Cardiac fibroblast (primary cell): ENCODE data around the gene CCDC196.

ENCODE experiments used
- DNase-seq, 2 donors: peaks; one replicate each; pipeline versions ENCODE4 v3.0.0 to v3.0.0-alpha.2; 2010; ENCODE audit warnings: low read depth in 2 of 2
- H3K4me3 ChIP-seq, 2 donors: replicated peaks in 1 of 2; 1 replicate in 1 of 2; 2 replicates in 1 of 2; pipeline ENCODE4 v1.5.1; 2011; ENCODE audit warnings: low read depth in 2 of 2, low read length in 2 of 2, mild to moderate bottlenecking in 2 of 2, moderate library complexity in 1 of 2
- CTCF ChIP-seq: IDR thresholded peaks from one replicate; pipeline ENCODE4 v1.5.1; 2011; ENCODE audit warnings: low read depth, mild to moderate bottlenecking, low read length, inconsistent platforms

CCDC196 gene

GRCh38 chr14:66507181-66507721 is 21.1 kb downstream of the CCDC196 start:
- peak overlapping the region; percentile 96 to 97 for H3K4me3 ChIP-seq
- TF ChIP-seq CTCF = no peak
- no peak for DNase-seq

DNA sequence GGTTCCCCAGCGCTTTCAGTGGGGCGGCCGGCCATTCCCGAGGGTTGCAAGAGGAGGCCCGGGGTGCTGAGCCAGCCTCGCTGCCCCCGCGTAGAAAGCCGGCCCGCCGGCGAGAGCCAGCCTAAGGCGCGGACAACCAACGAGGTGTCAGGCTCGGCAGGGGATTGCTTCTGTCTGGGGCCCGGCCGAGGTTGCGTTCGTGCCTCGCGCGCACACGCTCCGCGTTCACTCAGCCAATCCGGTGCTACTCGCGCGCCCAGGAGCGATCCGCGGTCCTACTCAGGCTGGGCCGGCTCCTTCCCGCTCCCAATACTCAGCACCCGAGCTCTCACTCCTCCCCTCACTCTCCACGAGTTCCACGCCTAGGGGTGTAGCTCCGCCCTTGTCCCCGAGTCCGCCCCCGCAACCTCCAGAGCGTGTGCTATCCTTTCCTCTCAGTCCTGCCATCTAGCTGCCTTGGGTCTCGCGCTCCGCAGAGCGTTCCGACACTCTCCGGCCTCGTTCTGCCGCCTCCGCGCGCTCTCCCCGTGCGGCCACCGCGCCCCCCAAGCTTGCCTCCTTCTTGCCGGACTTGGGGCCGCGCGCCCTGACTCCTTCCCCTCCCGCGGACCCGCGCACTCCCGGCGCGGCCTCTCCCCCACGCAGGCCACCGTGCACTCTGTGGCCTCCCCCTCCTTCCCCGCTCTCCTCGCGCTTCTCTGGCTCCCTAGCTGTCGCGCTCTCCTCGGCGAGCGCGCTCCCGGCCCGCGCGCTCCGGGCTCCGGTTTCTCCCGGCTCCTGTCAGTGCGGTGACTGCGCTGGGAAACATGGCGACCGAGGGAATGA is 21.8 kb downstream of the CCDC196 start, which contains the start of gene GPHN:
Gene GPHN, plus strand, starts transcription at position 426 of the 825 bp plus-strand sequence.
- peak within 1 kb of the TSS; percentile 96 to 97 for H3K4me3 ChIP-seq
- peak; percentile 99 for DNase-seq
- peak; percentile 34 for TF ChIP-seq CTCF

- peak overlapping the region; percentile 96 to 97 for H3K4me3 ChIP-seq
- no peak for DNase-seq
- no peak for TF ChIP-seq CTCF
These were observed 22.3 kb downstream of the CCDC196 start for GRCh38 chr14:66508547-66508845.

DNA sequence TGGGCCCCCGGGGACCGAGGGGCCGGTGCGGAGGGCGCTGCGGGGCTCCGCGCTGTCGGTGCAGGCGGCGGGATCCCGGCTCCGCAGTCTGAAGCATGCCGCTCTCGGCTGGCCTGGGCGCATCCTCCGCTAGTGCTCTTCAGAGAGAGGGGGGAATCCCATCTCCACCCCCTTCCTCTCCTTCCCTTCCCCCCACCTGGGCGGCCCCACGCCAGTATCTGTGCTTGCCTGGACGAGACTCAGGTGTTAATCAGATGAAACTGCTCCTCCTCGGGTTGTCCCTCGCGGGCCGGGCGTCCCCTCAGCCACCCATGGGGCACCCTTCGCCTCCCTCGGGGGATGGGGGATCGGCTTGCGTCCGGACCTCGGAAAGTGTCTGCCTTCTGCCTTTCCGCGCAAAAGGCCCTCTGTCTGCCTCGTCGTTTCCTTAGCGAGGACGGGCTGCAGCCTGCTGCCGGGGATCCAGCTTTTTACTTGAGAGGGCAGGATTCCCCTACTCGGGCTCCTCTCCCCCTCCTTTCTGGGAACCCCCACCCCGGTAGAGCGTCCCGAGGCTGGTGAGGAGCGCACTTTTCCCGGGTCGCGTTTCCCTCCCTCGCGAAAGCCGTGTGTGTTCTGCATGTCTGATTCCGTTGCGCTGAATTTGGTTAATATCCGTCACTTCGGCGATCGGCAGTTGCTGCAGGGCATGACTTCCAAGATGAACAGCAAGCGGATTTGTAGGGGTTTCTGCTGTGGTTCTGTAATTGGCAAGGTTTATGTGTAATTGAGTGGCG is 22.9 kb downstream of the CCDC196 start:
- no peak for TF ChIP-seq CTCF
- peak overlapping the region; percentile 96 to 97 for H3K4me3 ChIP-seq
- peak; percentile 26 to 42 for DNase-seq

DNA sequence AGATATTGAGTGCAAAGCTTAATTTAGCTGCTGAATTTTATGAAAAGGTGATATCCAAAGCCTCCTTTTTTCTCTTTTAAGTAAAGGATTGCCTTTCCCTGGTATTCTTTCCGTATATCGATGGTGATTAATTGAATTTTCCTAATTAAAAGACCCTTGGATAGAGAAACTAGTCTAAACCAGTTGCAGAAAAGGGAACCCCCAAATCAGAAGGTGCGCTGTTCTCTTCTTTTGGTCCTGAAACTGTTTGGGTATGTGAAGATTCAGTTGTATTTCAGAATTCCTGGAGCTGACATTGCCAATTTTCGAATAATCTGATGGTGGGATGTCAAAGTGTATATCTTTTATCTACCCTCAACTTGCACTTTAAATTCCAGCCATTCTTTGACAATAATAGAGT is 23.7 kb downstream of the CCDC196 start:
- DNase-seq = peak in 1 of 2 donors; percentile 12
- H3K4me3 ChIP-seq = peak overlapping the region in 1 of 2 donors; percentile 97
- no peak for TF ChIP-seq CTCF

GRCh38 chr14:66511849-66512248 is 25.7 kb downstream of the CCDC196 start:
- no peak for TF ChIP-seq CTCF
- DNase-seq = no peak
- H3K4me3 ChIP-seq = no peak overlapping the region
